ENCODE data around the gene NHLH2.

- TF ChIP-seq CTCF (IDR thresholded peaks at IDR 0.05) = no peak
- TF ChIP-seq POLR2A (IDR thresholded peaks at IDR 0.05) = no peak
Measured at GRCh38 chr1:115880981-115881672, 40.2 kb upstream of the NHLH2 start.

Measured in heart left ventricle (tissue), 13 donors.